GM12878 (cell line): ENCODE results near the gene PDGFC. TPM values are rescaled to one million over a fixed set of nuclear protein-coding genes. Genes with fewer than 3 reads are reported as not detected.

ENCODE experiments used
- ATAC-seq: fragments of 200-7000 bp; cut with Tn5 transposase; 3 replicates; pipeline ENCODE4 v1.9.1; 2020; ENCODE audit warnings: mild to moderate bottlenecking, moderate library complexity
- BruUV-seq: library from RNA; stranded (reverse); fragments of 400-500 nt; replicated peaks from 2 replicates; lab custom pipeline; 2021; lab: Mats Ljungman, UMichigan
- CTCF ChIA-PET: fragments of 300-600 bp; sonication (Branson Sonifier 250); formaldehyde crosslinking; extraction: SDS; loops from one replicate; lab custom pipeline; 2021; ENCODE audit warnings: inconsistent platforms; lab: Yijun Ruan, JAX
- POLR2A ChIA-PET: fragments of 350-600 bp; formaldehyde crosslinking; extraction: SDS; loops from one replicate; lab custom pipeline; 2021; ENCODE audit warnings: inconsistent platforms; lab: Charles Lee
- RAD21 ChIA-PET: fragments of 300-600 bp; sonication (Branson Sonifier 250); formaldehyde crosslinking; loops from one replicate; lab custom pipeline; 2023; ENCODE audit warnings: antibody characterized with exemption; ENCODE audit not compliant: unreplicated experiment; lab: Charles Lee
- SMC1A ChIA-PET: fragments of 300-600 bp; sonication (Branson Sonifier 250); formaldehyde crosslinking; loops from one replicate; lab custom pipeline; 2023; ENCODE audit not compliant: unreplicated experiment, uncharacterized antibody; lab: Charles Lee
- DNase-seq: peaks from one replicate; pipeline ENCODE4 v3.0.0-alpha.2; 2011; ENCODE audit warnings: low read depth, low spot score
- FAIRE-seq: peaks from 3 replicates; lab custom pipeline; 2011; peaks lifted over from hg19 to GRCh38; lab: Jason Lieb, UNC
- H2AFZ ChIP-seq: 2 replicates; pipeline ENCODE4 v1.6.0; 2011; ENCODE audit warnings: low read depth, low read length, control low read depth; ENCODE audit not compliant: control insufficient read depth
- H3K27ac ChIP-seq: 2 replicates; pipeline ENCODE4 v1.5.1; 2011; ENCODE audit warnings: control low read depth; ENCODE audit not compliant: control insufficient read depth, insufficient read depth
- H3K27me3 ChIP-seq, 2 experiments: replicated peaks in 1 of 2; 2 replicates each; pipeline versions ENCODE4 v1.6.0 to v1.6.1; 2011; ENCODE audit warnings: low read length in 1 of 2; ENCODE audit not compliant: control insufficient read depth in 2 of 2, insufficient read depth in 2 of 2
- H3K36me3 ChIP-seq, 2 experiments: 2 replicates each; pipeline ENCODE4 v1.5.1; 2011; ENCODE audit warnings: low read length in 1 of 2; ENCODE audit not compliant: control insufficient read depth in 2 of 2, insufficient read depth in 2 of 2
- H3K4me1 ChIP-seq: 2 replicates; pipeline ENCODE4 v1.6.1; 2011; ENCODE audit warnings: mild to moderate bottlenecking, low read length, moderate library complexity, mixed read lengths; ENCODE audit not compliant: control insufficient read depth, insufficient read depth
- H3K4me2 ChIP-seq: 2 replicates; pipeline ENCODE4 v1.6.0; 2011; ENCODE audit warnings: control low read depth; ENCODE audit not compliant: control insufficient read depth, insufficient read depth
- H3K4me3 ChIP-seq: fragments of 200-600 bp; sonication (generic); 2 replicates; pipeline ENCODE4 v1.5.1; 2016
- H3K79me2 ChIP-seq: 2 replicates; pipeline ENCODE4 v1.6.0; 2011; ENCODE audit warnings: low read length; ENCODE audit not compliant: control insufficient read depth, insufficient read depth
- H3K9ac ChIP-seq: 2 replicates; pipeline ENCODE4 v1.8.0; 2011; ENCODE audit warnings: low read length, control low read depth, mixed read lengths; ENCODE audit not compliant: control insufficient read depth, insufficient read depth
- H3K9me3 ChIP-seq: replicated peaks from 3 replicates; pipeline ENCODE4 v1.5.1; 2011; ENCODE audit warnings: mild to moderate bottlenecking, low read length; ENCODE audit not compliant: control insufficient read depth, insufficient read depth
- H4K20me1 ChIP-seq: 2 replicates; pipeline ENCODE4 v1.6.0; 2011; ENCODE audit not compliant: control insufficient read depth, insufficient read depth
- CUX1 ChIP-seq: IDR thresholded peaks from 2 replicates; pipeline ENCODE4 v1.6.1; 2012; ENCODE audit warnings: improper control_type of control experiment, low read depth, low read length; ENCODE audit not compliant: insufficient replicate concordance
- RELB ChIP-seq: fragments of 450-650 bp; IDR thresholded peaks from 2 replicates; pipeline ENCODE4 v1.6.1; 2017; ENCODE audit warnings: low read depth, mild to moderate bottlenecking, moderate library complexity
- WGBS: methylation state at CpG from one replicate; pipeline ENCODE4 v1.1.6; 2016; ENCODE audit warnings: low lambda C conversion rate; ENCODE audit not compliant: insufficient replicate concordance, insufficient coverage; ENCODE audit errors: missing lambda C conversion rate; 5-methylcytosine and 5-hydroxymethylcytosine counted together
- in situ Hi-C: fragments of 300-500 bp; cut with MboI; formaldehyde crosslinking; loops from 9 replicates; pipeline ENCODE4 v1.14.3; 2018; ENCODE audit warnings: mixed read lengths
- intact Hi-C: fragments of 100-400 bp; cut with micrococcal nuclease; formaldehyde crosslinking; loops from one replicate; pipeline ENCODE4 v1.14.2; 2022; ENCODE audit not compliant: unreplicated experiment
- polyA plus RNA-seq, 11 experiments: library from polyadenylated mRNA; depleted of rRNA in 4 of 11; unstranded in 6 of 11; stranded (reverse) in 5 of 11; fragments of >200 nt; fragmentation: Nextera tagmentation in 4 of 11; fragmentation: Illumina TruSeq in 1 of 11; extraction: Ambion mirVana in 4 of 11; extraction: Trizol in 1 of 11; gene quantifications; 1 replicate in 1 of 11; 2 replicates in 10 of 11; pipeline versions ENCODE4 v1.2.1 to v1.2.3, GENCODE V29; 2011 to 2016; ENCODE audit warnings: inconsistent platforms in 2 of 11, missing spikeins in 2 of 11, low read depth in 1 of 11
- total RNA-seq, 4 experiments: library from RNA; depleted of rRNA in 3 of 4; stranded (reverse); fragments of >200 nt in 3 of 4; fragmentation: Illumina TruSeq in 1 of 4; extraction: Trizol in 1 of 4; gene quantifications; 2 replicates each; pipeline versions ENCODE4 v1.2.1 to v1.2.3, GENCODE V29; 2013 to 2021

PDGFC gene
- total and polyA plus RNA-seq, 10 of the 15 experiments (the other 5 are each of a cell fraction or from before 2014, with no cell fraction given): 0.02 to 0.18 TPM; not detected in 8

- WGBS: under 1% methylated on average over 6 of the region's 6 CpGs
- Histone ChIP-seq H3K4me2 (no peak overlapping the region), H3K4me3 (no peak overlapping the region), H3K9me3 (no peaks in the 10 kb centered on the region), H4K20me1 (no peaks in the 10 kb centered on the region), H3K36me3 (no peaks in the 10 kb centered on the region), H3K4me1 (no peaks in the 10 kb centered on the region), H3K27me3 (no peaks in the 10 kb centered on the region), H3K79me2 (no peaks in the 10 kb centered on the region), H3K27ac (no peak overlapping the region)
- DNase-seq (no peak), ATAC-seq (no peak)
- intact Hi-C loops (no loop called here), in situ Hi-C loops (no loop called here)
- no TSS peak for BruUV-seq
- SMC1A ChIA-PET: interaction anchor here (0.5 to 0.7 kb wide), 3 partner anchors 9 to 790 kb away, joined by 3 to 4 read pairs (median 4); no protein-coding TSS in a partner anchor
- RAD21 ChIA-PET: no interaction called here
- TF ChIP-seq CUX1 (no peak), RELB (no peak)
- TF ChIP-seq, all 136 proteins: peak for 0
- Histone ChIP-seq H3K9ac (no peak overlapping the region), H2AFZ (no peak overlapping the region)
- POLR2A ChIA-PET: interaction anchor here (0.6 kb wide), 1 partner anchor 40 kb away, joined by 4 read pairs; no protein-coding TSS in a partner anchor
- FAIRE-seq: no peak
- CTCF ChIA-PET: interaction anchor here (1.0 kb wide), 1 partner anchor 32 kb away, joined by 3 read pairs; no protein-coding TSS in a partner anchor
Measured at GRCh38 chr4:156948133-156948532, 23.5 kb downstream of the PDGFC start.
